K562 (cell line): ENCODE data around the gene DCAF7. TPM values are rescaled to one million over a fixed set of nuclear protein-coding genes. Genes with fewer than 3 reads are reported as not detected.

ENCODE experiments used
- CCAR2 ChIP-seq: fragments of 200-400 bp; formaldehyde crosslinking; IDR thresholded peaks from 2 replicates; pipeline ENCODE4 v1.6.1; 2017; ENCODE audit warnings: mild to moderate bottlenecking, low read depth, low read length
- ELF2 ChIP-seq: fragments of 250-450 bp; sonication (Bioruptor Pico); IDR thresholded peaks from 2 replicates; pipeline ENCODE4 v1.5.0; 2021; ENCODE audit warnings: mild to moderate bottlenecking
- FOXA1 ChIP-seq: fragments of 450-650 bp; IDR thresholded peaks from 2 replicates; pipeline ENCODE4 v1.6.1; 2016; ENCODE audit warnings: mild to moderate bottlenecking, borderline replicate concordance
- FOXK2 ChIP-seq, 2 experiments: fragments of 450-650 bp; IDR thresholded peaks in 1 of 2; conservative IDR thresholded peaks in 1 of 2; 2 replicates each; pipeline ENCODE4 v1.6.1; 2016; ENCODE audit warnings: low read depth in 2 of 2, mild to moderate bottlenecking in 1 of 2
- ILF3 ChIP-seq: fragments of 450-650 bp; IDR thresholded peaks from 2 replicates; pipeline ENCODE4 v1.6.1; 2018; ENCODE audit warnings: antibody characterized with exemption, mild to moderate bottlenecking, moderate library complexity, borderline replicate concordance
- IRF2 ChIP-seq: sonication (generic); formaldehyde crosslinking; IDR thresholded peaks from 2 replicates; pipeline ENCODE4 v1.8.1; 2022; ENCODE audit warnings: mild to moderate bottlenecking, missing genetic modification reagents
- NR3C1 ChIP-seq: sonication (generic); formaldehyde crosslinking; IDR thresholded peaks from 2 replicates; pipeline ENCODE4 v1.8.1; 2022; ENCODE audit warnings: missing genetic modification reagents
- RHOXF2B ChIP-seq: fragments of 250-450 bp; sonication (Bioruptor Pico); conservative IDR thresholded peaks from 2 replicates; pipeline ENCODE4 v1.5.1; 2021
- TAF15 ChIP-seq: fragments of 200-400 bp; formaldehyde crosslinking; IDR thresholded peaks from 2 replicates; pipeline ENCODE4 v1.6.1; 2017; ENCODE audit warnings: mild to moderate bottlenecking, low read depth, low read length, moderate library complexity
- ZFP36 ChIP-seq: fragments of 150-350 bp; IDR thresholded peaks from 2 replicates; pipeline ENCODE4 v1.6.1; 2018; ENCODE audit warnings: low read length, low read depth; ENCODE audit not compliant: partially characterized antibody
- ZNF175 ChIP-seq: fragments of 200-800 bp; sonication (Bioruptor generic); IDR thresholded peaks from 2 replicates; pipeline ENCODE4 v1.6.1; 2016; ENCODE audit warnings: low read depth, mild to moderate bottlenecking, missing genetic modification characterization, missing compliant biosample characterization
- ZNF668 ChIP-seq: fragments of 250-450 bp; sonication (Bioruptor Pico); IDR thresholded peaks from 2 replicates; pipeline ENCODE4 v1.8.0; 2022; ENCODE audit warnings: mild to moderate bottlenecking, inconsistent platforms
- ZNF79 ChIP-seq: fragments of 250-450 bp; sonication (Bioruptor Pico); IDR thresholded peaks from 2 replicates; pipeline ENCODE4 v1.4.0; 2020; ENCODE audit warnings: low read depth, mild to moderate bottlenecking, moderate library complexity
- polyA plus RNA-seq, 8 experiments: library from polyadenylated mRNA; depleted of rRNA in 4 of 8; stranded (reverse) in 5 of 8; unstranded in 3 of 8; fragments of >200 nt; fragmentation: Nextera tagmentation in 2 of 8; fragmentation: Illumina TruSeq in 1 of 8; extraction: Ambion mirVana in 2 of 8; extraction: Trizol in 1 of 8; gene quantifications; 2 replicates each; pipeline versions ENCODE4 v1.2.1 to v1.2.3, GENCODE V29; 2011 to 2014; ENCODE audit warnings: inconsistent platforms in 1 of 8, missing spikeins in 1 of 8
- total RNA-seq, 7 experiments: library from RNA; depleted of rRNA in 6 of 7; stranded (reverse); fragments of >200 nt in 6 of 7; fragmentation: Illumina TruSeq in 2 of 7; extraction: Trizol in 2 of 7; gene quantifications; 2 replicates each; pipeline versions ENCODE4 v1.2.1 to v1.2.3, GENCODE V29; 2011 to 2021; ENCODE audit warnings: low replicate concordance in 1 of 7
- TF ChIP-seq, protein P1 (sequence below): fragments of 250-450 bp; sonication (Bioruptor Pico); IDR thresholded peaks from 2 replicates; pipeline ENCODE4 v1.5.0; 2021
- TF ChIP-seq, protein P2 (sequence below), 2 experiments: fragments of 450-650 bp in 1 of 2; sonication (generic) in 1 of 2; formaldehyde crosslinking in 1 of 2; IDR thresholded peaks; 2 replicates each; pipeline versions ENCODE4 v1.7.1 to v1.9.0; 2016 to 2022; ENCODE audit warnings: inconsistent platforms in 1 of 2, mild to moderate bottlenecking in 1 of 2, missing genetic modification reagents in 1 of 2

Gene DCAF7
- total and polyA plus RNA-seq, 9 of the 15 experiments (the other 6 are each of a cell fraction or from before 2014, with no cell fraction given) = 30.8 to 123 (median 40.2) TPM

DNA sequence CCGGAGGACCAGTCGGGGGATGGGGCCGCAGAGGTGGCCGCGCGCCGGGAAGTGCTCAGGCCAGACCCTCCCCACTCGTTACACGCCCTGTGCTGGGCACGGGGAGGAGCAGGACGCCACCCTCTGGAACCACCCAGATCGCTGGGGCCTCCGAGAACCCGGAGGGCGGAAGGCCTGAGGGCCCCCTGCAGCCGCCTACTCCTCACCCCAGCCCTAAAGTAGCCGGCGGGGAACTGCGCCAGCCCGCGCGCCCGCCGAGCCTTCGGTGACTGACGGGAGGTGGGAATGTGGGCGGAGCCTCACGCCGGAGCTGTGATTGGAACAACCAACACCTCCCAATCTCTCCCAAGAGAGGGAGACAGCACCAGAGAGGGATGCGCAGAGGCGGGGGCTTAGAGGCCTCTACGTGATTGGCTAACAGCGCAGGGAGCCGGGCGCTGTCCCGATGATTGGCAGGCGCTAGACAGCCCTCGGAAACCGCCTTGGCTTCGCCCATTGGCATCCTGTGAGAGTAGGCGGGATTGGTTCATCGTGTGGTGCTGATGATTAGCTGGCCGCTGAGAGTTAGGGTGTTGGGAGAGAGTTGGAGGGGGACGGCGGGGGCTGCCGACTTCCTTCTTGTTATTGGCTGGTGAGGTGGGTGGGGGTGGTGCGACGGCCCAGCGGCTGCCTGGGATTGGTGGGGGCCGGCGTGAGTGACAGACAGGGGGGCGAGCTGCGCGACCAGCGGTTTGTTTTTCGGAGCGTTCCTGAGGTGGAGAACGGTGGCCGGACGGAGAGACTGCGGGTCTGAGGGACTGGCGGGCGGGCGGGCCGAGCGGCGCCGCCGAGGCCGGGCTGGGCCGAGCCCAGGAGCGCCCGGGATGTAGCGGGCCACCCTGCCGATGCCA, 71.7 kb downstream of the DCAF7 start, which contains the start of gene MAP3K3 (continued):
- TF ChIP-seq, protein P1, sequence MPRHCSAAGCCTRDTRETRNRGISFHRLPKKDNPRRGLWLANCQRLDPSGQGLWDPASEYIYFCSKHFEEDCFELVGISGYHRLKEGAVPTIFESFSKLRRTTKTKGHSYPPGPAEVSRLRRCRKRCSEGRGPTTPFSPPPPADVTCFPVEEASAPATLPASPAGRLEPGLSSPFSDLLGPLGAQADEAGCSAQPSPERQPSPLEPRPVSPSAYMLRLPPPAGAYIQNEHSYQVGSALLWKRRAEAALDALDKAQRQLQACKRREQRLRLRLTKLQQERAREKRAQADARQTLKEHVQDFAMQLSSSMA (CRISPR knock-in tag) = no peak
- TF ChIP-seq RHOXF2B (no peak), TAF15 (no peak), FOXK2 (conservative IDR thresholded peaks at IDR 0.05 in 1 of 2, IDR thresholded peaks at IDR 0.05 in 1 of 2; ENCODE audit: low read depth in 2 of 2) (no peak), FOXA1 (no peak), ZFP36 (no peak), IRF2 (CRISPR knock-in tag) (no peak), ZNF175 (CRISPR knock-in tag) (no peak), ELF2 (no peak), CCAR2 (no peak), ZNF79 (CRISPR knock-in tag) (no peak), NR3C1 (no peak), ZNF668 (CRISPR knock-in tag) (no peak), ILF3 (no peak)
- TF ChIP-seq, protein P2, sequence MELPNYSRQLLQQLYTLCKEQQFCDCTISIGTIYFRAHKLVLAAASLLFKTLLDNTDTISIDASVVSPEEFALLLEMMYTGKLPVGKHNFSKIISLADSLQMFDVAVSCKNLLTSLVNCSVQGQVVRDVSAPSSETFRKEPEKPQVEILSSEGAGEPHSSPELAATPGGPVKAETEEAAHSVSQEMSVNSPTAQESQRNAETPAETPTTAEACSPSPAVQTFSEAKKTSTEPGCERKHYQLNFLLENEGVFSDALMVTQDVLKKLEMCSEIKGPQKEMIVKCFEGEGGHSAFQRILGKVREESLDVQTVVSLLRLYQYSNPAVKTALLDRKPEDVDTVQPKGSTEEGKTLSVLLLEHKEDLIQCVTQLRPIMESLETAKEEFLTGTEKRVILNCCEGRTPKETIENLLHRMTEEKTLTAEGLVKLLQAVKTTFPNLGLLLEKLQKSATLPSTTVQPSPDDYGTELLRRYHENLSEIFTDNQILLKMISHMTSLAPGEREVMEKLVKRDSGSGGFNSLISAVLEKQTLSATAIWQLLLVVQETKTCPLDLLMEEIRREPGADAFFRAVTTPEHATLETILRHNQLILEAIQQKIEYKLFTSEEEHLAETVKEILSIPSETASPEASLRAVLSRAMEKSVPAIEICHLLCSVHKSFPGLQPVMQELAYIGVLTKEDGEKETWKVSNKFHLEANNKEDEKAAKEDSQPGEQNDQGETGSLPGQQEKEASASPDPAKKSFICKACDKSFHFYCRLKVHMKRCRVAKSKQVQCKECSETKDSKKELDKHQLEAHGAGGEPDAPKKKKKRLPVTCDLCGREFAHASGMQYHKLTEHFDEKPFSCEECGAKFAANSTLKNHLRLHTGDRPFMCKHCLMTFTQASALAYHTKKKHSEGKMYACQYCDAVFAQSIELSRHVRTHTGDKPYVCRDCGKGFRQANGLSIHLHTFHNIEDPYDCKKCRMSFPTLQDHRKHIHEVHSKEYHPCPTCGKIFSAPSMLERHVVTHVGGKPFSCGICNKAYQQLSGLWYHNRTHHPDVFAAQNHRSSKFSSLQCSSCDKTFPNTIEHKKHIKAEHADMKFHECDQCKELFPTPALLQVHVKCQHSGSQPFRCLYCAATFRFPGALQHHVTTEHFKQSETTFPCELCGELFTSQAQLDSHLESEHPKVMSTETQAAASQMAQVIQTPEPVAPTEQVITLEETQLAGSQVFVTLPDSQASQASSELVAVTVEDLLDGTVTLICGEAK (IDR thresholded peaks at IDR 0.05) = no peak
- TF ChIP-seq, protein P2 (CRISPR knock-in tag; IDR thresholded peaks at IDR 0.05) = no peak
